IPS-18c (cell line): ENCODE measurements around the gene SST.
"Not testable (repeated sequence)": the region's sequence is repeated elsewhere in the genome, so short reads cannot be mapped to it uniquely, and the experiment has no call there.

ENCODE experiments used
- H3K4me3 ChIP-seq: 2 replicates; pipeline ENCODE4 v1.7.0; 2013; ENCODE audit warnings: low read depth, mild to moderate bottlenecking, low read length, moderate library complexity; ENCODE audit not compliant: insufficient read depth
- H3K9me3 ChIP-seq: one replicate; pipeline ENCODE4 v1.6.1; 2013; ENCODE audit warnings: mild to moderate bottlenecking, low read length, moderate library complexity; ENCODE audit not compliant: control insufficient read depth, insufficient read depth

SST gene

DNA sequence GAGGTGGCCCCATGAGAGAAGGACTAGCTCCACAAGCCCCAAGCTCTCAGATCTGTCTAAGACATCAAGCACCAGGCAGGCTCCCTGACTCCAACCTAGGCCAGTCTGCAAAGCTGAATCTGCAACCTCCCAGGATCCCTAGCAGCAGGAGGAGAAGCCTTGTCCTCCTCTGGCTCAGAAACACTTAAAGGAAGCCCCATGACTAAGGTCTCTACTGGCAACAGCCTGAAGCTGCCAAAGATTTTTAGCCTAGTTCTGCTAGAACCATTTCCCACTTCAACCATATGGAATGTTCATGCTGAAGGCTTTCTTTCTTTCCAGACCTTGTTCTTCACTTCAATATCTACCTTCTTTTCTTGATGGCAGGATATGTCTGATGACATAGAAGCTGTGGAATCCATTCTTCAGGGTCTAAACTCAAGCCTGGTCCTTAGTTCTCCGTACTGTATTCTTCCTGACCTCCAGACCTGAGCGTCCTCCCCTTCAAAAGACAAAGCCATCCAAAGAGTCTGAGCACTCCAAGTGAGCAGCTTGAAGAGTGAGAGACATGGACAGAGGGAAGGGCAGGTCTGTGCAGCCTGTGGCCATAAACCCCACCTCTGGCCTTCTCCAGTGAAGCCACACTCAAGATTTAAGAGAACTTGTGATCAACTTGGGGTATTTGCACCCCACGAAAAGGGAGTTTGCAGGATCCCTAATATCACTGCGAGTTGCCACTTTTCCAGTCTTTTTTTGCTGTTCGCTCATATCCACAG is 23.1 kb downstream of the SST start:
- Histone ChIP-seq H3K4me3 (no peak overlapping the region), H3K9me3 (no peaks in the 10 kb centered on the region)

DNA sequence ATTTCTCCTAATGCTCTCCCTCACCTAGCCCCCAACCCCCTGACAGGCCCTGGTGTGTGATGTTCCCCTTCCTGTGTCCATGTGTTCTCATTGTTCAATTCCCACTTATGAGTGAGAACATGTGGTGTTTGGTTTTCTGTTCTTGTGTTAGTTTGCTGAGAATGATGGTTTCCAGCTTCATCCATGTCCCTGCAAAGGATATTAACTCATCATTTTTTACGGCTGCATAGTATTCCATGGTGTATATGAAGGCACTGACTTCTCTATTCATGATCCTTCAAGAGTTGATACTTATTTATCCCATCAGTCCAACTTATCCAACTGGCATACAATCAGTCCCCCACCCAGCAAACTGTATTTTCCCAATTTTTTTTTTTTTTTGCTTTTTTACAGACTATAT is 24.8 kb downstream of the SST start:
- not testable (repeated sequence) for H3K4me3 ChIP-seq, H3K9me3 ChIP-seq

DNA sequence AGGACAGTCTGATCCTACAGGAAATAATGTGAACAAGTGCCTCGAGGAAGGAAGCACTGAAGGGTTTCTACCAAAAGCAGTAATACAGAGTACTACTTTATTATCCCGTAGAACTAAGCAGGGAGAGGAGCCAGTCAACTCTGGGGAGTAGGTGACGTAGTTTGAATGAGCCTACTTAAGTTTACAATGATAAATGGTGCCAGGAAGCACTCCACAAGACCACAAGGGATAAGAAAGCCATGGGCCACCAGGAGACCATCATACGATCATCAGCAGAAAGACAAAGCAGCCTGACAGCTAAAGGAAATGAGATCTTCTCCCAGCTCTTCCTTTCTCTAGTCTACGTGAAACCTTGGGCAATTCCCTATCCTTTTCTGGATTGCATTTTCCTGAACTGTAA is 27.3 kb downstream of the SST start:
- Histone ChIP-seq H3K9me3 (no peaks in the 10 kb centered on the region), H3K4me3 (no peak overlapping the region)

DNA sequence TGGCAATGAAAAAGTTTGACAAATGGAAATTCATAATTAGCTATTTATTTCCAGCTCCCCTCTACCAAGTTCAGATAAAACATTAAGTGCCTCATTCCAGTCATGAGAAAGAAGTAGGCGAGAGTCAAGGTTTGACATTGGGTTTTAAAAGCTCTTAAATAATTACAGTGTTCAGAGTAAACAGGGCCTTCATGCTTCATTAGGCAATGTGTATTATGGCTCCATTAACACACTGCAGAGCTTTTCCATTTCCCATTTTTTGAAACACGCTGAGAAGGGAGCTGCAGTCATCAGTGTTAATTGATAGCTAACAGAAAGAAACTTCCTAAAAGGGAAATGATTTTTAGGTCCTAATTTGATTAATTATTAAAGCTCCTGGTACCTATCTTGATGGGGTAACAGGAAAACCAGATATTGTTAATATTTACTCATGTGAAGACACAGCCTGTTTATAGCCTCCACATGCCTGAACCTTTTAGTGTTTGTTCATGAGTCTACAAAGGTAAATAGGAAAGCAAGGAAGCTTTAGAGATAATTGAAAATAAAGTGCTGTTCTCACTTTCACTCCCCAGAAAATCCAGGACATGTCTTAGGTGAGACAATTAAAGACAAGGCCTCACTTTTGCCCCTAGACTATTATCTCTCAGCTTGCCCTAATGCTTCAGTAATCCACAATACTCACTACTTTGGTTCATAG is 28.7 kb downstream of the SST start:
- Histone ChIP-seq H3K4me3 (no peak overlapping the region), H3K9me3 (no peaks in the 10 kb centered on the region)

DNA sequence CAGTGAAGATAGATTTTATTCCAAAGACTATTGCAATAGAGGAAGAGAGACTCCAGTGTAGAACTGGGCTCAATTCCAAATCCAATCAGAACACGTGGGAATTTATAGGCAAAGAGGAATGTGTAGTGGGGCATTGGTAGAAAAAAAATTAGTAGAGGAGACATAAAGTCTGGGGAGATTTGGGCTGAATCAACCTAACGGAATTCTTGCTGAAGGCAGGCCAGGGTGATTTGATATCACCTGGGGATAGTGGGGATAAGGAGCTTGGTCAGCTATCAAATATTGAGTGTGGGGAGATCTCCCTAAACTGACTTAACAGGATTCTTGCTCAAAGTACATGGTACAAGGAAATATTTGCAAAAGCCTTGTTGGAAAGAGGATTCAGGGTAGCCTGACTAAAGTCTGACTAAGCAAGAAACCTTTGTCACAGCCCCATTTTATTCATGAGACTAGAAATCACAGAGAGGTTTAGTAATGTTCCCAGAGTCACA is 29.6 kb downstream of the SST start:
- Histone ChIP-seq H3K4me3 (no peak overlapping the region), H3K9me3 (no peaks in the 10 kb centered on the region)

DNA sequence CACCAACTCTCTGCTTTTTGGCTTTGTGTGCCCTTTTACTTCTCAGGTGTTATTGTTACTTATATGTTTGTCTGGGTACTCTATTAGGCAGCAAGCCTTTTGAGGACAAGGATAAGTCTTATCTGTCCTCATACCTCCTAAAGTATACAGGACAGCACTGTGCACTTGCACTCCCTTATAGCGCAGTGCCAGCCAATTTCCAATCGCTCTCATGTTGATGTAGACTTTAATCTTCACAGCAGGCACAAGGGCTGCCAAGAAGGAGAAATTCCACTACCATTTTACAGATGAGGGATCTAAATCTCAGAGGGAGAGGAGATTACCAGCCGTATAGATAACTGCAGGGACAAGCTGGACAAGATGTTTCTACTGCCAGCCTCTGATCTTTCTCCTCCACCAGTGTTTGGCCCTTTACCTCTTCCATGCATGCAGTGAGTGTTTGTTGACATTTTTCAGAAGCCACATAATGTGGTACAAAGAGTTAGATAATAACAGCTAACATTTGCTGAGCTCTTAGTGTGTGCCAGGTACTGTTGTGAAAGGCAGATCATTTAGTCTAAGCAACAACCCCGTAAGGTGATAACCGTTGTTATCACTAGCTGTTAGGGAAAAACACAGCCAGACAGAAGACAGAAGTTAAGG is 30.1 kb downstream of the SST start:
- H3K4me3 ChIP-seq, result no peak overlapping the region
- H3K9me3 ChIP-seq, result no peaks in the 10 kb centered on the region

DNA sequence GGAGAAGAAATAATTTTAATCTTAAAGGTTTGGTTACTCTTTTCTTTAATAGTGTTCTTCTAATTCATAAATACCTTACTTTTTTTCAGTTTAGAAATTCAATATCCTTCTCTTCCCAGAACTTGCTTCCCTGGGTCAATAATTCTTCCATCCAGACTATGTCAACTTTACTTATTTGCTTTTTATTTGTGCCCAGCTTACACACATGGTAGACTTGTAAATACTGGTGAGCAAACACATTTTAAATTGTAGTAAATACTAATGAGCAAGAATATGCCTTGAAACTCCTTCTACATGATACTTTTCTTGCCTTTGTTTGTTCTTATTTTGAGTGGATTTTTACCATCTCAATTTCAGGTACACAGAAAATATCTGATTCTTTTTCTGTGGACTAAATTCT is 33.7 kb downstream of the SST start:
- no peak overlapping the region for H3K4me3 ChIP-seq
- H3K9me3 ChIP-seq, result peaks cover 5% of the 10 kb centered on the region

DNA sequence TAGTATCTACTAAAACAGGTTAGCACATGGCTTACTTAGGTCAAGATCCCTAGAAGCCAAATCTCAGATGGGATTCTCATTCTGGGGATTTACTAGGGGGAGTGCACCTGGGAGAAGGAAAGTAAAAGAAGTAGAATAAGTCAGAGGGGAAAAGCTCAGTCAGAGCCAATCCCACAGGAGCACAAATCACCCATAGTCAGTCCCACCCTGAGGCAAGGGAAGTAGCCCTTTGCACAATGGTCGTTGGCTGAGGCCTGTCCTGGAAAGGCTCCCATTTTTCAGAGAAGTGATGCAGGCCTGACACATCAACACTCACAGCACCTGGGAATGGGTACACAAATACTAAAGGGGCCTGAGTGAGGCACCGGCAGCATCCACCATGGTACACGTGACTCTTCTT is 39.8 kb downstream of the SST start:
- Histone ChIP-seq H3K4me3 (no peak overlapping the region), H3K9me3 (peaks cover 5% of the 10 kb centered on the region)

DNA sequence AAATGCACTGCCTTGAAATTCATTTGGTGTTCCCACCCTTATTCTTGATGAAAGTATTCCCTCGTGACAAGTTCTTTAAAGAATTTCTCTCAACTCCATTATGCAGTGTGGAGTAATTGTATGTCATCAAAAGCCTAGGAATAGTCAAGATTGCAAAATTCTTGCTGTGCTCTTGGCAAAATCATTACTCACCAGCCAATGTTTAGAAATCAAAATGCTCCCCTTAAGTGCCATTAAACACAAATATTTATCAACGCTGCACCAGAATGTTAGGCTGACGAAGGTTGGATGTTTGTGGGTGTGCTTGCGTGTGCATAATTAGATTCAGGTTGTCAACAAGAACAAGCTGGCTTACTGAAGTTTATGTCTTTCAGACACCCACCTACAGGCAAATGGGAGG is 40.5 kb downstream of the SST start:
- Histone ChIP-seq H3K9me3 (peaks cover 5% of the 10 kb centered on the region), H3K4me3 (no peak overlapping the region)

DNA sequence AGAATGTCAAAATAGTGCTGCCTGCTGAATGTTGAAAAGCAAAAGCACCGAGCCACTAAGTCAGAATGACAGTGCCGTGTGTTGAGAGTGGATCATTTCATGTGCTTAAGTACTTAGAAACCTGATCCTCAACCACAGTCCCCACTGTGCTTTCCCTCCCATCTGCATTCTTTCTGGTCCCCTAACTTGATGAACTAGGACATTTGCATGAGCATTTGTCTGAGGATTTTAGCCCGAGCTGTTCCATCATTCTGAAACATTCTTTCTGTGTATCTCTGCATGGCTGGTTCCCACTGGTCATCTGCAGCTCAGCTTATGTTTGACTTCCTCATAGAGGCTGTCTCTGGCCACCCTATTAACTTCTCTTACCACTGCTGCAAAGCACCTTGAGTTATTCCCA is 42.0 kb downstream of the SST start:
- no peak overlapping the region for H3K4me3 ChIP-seq
- H3K9me3 ChIP-seq, result no peaks in the 10 kb centered on the region

DNA sequence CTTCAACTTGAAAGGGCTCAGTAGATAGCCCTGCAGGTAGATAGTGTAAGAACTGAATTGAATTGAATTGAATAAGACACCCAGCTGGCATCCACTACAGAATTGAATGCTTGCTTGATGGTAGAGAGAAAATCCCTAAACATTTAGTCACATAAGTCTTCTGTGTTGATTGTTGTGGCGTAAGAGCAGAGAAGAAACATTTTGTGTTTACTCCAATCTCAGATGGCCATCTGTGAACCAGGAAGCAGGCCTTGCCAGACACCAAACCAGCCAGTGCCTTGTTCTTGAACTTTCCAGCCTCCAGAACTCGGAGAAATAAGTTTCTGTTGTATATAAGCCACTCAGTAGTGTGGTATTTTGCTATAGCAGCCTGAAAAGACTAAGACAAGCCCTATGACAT is 43.6 kb downstream of the SST start:
- Histone ChIP-seq H3K9me3 (no peaks in the 10 kb centered on the region), H3K4me3 (no peak overlapping the region)

DNA sequence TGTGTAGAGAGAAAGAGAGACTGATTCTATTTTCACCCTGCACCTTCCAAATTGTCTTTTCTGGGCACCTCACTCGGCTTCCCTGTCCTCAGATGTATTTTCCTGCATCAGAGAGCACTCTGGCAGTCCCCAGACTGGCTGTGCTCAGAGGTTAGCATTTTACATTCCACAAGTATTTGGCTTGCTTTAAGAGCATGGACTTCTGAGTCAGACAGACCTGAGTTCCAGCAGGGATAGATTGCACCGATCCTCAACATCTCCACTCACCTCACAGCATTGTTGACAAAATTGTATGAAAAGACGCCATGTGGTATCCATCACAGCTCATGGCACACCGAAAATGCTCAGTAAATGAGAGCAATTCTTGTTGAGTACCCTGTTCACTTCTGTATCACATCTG is 45.6 kb downstream of the SST start:
- no peaks in the 10 kb centered on the region for H3K9me3 ChIP-seq
- H3K4me3 ChIP-seq, result no peak overlapping the region

DNA sequence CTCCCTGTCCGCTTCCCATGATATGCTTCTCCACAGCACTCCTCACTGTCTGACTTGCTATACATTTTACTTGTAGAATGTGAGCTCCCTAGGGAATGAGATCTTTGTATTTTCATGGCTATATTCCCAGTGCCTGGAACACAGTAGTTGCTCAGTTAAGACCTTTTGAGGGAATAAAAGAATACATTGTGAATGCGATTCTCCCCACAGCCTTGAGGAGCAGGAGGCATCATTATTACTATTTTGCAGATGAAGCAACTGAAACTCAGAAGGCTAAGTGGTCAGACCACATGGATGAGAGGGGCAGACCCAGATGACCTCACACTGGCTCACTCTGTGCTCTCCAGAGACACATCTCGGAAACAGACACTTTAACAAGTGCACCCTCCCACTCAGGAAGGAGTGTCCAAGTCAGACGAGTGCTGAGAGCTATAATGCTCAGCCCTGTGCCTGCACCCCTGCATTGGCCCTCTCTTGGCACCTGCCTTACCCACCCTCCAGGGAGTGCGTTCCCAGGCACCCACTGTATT is 46.8 kb downstream of the SST start:
- no peak overlapping the region for H3K4me3 ChIP-seq
- H3K9me3 ChIP-seq, result no peaks in the 10 kb centered on the region

DNA sequence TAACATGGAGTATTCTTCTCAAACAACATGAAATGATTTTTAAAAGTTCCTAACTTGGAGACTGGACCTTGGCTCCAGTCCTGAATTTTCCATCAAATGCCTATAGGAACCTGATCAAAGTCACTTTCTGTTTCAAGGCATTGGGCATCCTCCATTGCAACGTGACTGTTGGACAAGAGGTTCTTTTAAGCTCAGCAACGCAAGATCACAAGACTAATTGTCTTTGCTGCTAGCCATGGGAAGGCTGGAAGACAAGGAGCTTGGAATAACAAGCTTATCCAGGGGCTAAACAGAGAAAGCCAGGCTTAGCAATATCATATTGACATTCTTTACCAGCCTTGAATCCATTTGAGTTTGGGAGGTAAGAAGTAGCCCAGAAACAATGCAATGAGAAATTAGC is 48.3 kb downstream of the SST start:
- no peaks in the 10 kb centered on the region for H3K9me3 ChIP-seq
- H3K4me3 ChIP-seq, result no peak overlapping the region

DNA sequence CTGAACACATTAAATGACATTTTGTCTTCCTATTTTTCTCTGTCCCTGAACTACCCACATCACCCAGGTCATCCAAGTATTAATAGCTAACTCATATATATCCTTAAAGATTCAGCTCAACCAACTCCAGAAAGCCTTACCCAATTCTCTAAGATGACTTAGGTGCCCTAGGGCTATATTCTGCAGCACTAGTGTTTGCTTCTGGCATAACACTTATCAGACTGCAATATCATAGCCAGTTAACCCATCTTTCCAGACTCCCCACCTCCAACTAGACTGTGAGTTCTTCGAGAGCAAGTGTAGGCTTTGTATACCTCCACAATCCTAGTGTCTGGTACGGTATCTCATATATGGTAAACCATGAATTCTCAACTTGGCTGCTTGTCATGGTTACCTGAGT is 50.7 kb downstream of the SST start:
- H3K4me3 ChIP-seq, result no peak overlapping the region
- H3K9me3 ChIP-seq, result no peaks in the 10 kb centered on the region
